ENCODE data around the gene METTL6.
"Not testable (repeated sequence)": the region's sequence is repeated elsewhere in the genome, so short reads cannot be mapped to it uniquely, and the experiment has no call there.

Gene METTL6

DNA sequence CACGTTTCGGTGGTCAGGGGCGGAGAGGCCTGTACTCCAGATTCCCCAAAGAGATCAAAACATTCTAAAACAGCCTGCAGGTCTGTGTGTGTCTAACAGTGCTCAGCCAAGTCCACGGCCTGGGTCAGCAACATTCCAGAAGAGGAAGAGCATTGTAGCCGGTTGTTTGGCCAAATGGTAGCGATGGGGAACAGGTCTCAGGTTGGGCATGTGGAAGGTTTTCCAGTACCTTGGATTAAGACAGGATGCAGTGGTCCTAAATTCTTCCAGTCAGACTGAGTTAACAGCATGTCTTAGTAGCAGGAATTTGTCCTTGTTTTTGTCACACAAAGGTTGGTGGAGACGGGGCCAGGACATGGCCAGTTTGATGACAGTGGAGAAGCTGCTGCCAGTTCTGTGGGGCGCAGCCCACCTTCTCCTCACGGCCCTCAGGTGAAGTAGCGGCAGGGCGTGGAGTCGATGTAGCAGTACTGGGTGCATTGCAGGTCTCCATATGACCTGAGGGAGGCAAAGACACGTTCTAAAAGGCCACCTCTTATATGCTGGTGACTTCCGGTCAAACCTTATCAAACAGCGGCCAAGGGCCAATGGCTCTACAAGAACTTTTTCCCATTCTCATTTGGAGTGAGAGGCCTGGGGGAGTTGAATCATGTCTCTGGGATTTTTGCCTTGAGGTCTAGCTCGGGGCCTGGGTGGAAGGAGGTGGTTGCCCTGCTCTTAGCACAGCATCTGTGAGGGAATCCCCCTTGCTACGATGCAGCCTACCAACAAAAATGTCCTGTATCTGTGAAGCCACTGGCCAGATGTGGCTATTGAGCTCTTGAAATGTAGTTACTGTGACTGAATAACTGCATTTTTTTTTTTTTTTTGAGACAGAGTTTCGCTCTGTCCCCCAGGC, 24.1 kb upstream of the METTL6 start:
- DNase-seq (ENCODE audit: low read depth in 2 of 2): no peak

GRCh38 chr3:15450438-15451215, 23.3 kb upstream of the METTL6 start:
- no peak for DNase-seq (ENCODE audit: low read depth in 2 of 2)

GRCh38 chr3:15449489-15450224, 22.3 kb upstream of the METTL6 start:
- DNase-seq (ENCODE audit: low read depth in 2 of 2): no peak

DNA sequence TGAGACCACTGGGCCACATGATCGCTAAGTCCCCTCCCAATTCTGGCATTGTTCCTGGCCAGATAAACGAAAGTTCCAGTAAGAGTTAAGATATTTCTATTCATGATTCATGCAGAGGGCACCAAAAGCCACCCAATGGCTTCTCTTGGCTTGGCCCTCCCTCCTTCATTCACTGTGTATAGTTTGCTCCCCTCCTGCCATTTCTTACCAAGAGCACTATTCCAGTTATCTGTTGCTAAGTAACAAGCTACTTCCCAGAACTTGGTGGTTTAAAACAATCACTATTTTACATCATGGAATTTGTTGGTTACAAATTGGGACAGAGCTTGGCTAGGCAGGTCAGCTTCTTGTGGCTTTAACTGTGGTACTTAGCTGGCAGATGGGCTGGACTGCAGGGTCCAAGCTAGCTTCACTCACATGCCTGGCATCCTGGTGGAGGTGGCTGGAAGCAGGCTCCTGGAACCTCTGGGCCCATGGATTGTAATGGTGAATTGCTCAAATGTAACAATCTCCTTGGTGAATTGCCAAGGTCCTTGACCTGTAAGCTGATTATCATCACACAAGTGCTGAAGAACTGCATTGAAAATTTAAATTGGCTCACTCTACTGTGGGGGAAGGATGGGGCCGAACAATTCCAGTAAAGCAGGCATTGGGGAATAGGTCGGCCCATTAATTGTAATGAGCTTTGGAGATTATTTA, 16.6 kb upstream of the METTL6 start:
- DNase-seq (ENCODE audit: low read depth in 2 of 2): no peak

- DNase-seq (ENCODE audit: low read depth in 2 of 2): no peak
Measured at GRCh38 chr3:15440891-15441290, 13.5 kb upstream of the METTL6 start.

DNA sequence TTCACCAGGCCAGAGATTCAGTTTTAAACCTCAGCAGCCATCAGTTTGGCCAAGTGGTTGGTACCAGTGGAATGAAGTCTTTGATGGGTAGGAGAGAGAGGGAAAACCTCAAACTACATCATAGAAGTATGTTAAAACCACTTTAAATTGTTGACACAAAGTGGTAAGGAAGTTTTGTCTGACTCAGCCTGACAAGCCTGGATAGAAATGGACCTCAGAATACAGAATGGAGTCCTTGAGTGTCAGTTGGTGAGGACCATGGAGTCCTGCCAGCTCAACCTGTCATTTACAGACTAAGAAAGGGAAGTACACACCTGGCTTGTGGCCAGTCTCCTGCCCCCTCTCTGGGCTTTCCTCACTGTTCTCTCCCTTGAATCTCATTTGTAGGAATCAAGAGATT, 12.1 kb upstream of the METTL6 start:
- no peak for DNase-seq (ENCODE audit: low read depth in 2 of 2)

GRCh38 chr3:15438983-15439382, 11.6 kb upstream of the METTL6 start:
- DNase-seq (ENCODE audit: low read depth in 2 of 2): no peak

DNA sequence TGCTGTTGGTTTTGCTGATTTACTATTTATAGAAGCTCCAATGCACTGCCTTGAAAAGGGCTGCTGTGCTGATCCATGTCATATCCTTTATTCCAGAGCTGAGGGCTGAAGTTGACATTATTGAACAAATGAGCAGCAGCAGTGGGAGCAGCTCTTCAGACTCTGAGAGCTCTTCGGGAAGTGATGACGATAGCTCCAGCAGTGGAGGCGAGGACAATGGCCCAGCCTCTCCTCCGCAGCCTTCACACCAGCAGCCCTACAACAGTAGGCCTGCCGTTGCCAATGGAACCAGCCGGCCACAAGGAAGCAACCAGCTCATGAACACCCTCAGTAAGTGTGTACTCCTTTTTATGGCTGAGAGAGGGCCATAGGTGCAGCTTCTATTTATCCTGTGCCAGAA, 8.9 kb upstream of the METTL6 start:
- no peak for DNase-seq (ENCODE audit: low read depth in 2 of 2)

DNA sequence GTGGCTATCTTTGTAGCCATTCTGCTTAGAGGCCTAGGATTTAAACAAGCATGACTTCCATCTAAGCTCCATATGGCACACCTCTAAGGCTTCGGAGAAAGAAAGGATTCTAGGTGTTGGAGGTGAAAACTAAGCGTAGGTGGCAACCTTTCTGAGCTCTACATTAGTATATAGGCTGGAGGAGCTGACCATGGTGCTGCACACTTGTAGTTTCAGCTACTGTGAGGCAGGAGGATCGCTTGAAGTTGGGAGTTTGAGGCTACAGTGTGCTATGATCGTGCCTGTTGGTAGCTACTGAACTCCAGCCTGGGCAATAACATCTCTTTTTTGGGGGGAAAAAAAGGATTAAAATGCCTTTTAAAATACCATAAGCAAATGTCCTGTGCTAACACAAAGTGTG, 7.4 kb upstream of the METTL6 start:
- no peak for DNase-seq (ENCODE audit: low read depth in 2 of 2)

DNA sequence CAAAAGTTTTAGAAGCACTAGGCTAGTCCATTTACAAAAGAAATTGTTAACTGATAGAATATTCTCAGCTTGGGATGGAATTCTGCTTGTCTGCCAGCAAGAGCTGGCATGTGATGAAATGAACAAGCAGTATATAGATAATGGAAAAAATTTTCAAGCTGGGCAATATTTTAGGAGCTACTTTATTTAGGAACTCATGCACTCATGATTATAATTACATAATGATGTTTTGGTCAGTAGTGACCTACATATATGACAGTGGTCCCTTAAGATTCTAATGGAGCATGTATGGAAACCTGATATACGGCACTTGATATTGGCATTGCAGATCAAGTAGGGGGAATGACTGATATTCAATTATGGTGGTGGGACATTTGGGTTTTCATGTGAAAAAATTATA, 6.2 kb upstream of the METTL6 start:
- no peak for DNase-seq (ENCODE audit: low read depth in 2 of 2)

DNA sequence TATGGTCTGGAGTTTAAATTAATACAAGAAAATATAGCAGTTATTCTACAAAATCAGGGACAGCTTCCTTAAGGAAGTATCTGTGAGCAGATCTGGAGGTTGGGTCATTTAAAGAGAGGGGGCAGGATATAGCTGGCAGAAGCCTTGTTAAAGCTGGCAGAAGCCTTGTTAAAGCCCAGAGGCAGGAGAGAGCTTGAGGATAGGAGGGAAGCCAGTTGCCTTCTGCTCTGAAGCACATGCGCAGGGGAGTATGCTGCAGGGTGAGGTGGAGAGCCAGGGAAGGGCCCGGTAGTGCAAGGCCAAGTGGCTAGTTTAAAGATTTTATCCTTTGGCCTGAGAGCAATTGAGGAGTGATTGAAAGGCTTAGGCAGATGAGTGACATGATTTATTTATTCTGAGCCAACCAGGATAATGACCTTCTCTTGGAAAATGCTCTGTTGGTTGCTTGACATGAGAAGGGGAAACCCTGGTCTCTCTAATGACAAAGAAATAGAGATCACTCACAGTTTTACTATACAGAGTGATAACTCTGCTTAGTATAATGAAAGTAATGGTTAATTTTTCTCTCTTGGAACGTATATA, 4.0 kb upstream of the METTL6 start:
- DNase-seq (ENCODE audit: low read depth in 2 of 2): no peak

GRCh38 chr3:15430624-15431023, 3.3 kb upstream of the METTL6 start:
- DNase-seq (ENCODE audit: low read depth in 2 of 2): no peak

- no peak for DNase-seq (ENCODE audit: low read depth in 2 of 2)
Measured at GRCh38 chr3:15429080-15429479, 1.7 kb upstream of the METTL6 start.

GRCh38 chr3:15428539-15428938, 1.2 kb upstream of the METTL6 start:
- no peak for DNase-seq (ENCODE audit: low read depth in 2 of 2)

- DNase-seq (ENCODE audit: low read depth in 2 of 2): no peak
Measured at GRCh38 chr3:15427981-15428380, 637 bp upstream of the METTL6 start.

DNA sequence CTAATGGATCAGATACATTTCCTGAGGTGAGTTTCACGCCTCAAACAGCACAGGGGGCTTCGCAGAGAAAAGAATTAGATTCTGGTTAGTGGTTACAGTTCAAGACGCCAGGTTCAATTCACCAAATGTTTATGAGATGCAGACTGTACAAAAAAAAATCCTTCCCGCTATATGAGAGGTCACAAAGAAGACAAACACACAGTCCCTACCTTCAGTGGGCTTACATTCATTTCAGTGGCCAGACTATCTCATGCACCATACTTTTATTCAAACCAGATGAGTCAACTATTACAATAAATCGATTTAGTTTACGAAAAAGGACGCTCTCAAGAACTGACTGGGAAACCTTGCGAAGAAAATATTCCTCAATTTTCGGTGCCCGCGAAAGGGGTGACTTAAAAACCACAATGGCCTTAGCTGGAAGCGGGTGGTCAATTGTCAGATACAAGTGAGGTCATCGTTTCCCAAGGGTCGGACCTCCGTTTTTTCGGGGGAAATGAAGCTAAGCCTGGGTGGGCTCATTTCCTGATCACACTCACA, 695 bp downstream of the METTL6 start:
- no peak for DNase-seq (ENCODE audit: low read depth in 2 of 2)

DNA sequence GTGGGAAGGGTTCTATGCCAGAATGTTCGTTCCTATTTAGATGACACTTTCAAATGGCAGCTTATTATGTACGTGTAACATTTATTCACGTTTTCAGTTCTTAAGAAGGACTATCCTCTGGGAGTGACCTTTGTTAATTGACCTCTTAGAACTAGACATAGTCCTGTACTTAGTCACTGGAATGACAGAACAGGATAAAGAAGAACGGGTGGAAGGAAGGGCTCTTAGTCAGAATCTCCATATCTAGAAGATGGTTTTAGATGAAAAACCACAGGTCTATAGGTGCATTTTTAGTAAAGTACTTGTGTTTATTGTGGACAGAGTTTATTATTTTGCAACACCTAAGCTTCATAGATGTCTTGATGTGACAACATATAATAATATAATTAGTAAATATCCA, 6.5 kb downstream of the METTL6 start:
- DNase-seq (ENCODE audit: low read depth in 2 of 2): no peak

GRCh38 chr3:15410966-15411365, 16.4 kb downstream of the METTL6 start:
- not testable (repeated sequence) for DNase-seq (ENCODE audit: low read depth in 2 of 2)

DNA sequence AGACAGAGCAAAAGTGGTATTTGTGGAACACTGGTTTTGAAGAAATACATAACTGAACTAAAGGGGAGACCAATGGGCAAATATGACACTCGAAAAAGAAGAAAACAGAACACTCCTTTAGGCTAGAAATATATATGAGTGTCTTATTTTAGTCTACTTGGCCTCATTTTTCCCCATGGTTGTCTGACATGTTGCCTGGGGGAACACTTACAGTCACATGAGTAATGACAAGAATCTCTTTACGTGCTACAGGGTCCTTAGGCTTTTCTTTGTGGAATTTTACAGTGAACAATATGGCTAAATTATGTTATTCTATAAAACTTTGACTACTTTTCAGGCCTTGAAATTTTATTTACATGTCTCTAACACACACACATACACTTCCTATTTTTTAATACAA, 17.6 kb downstream of the METTL6 start:
- no peak for DNase-seq (ENCODE audit: low read depth in 2 of 2)

DNA sequence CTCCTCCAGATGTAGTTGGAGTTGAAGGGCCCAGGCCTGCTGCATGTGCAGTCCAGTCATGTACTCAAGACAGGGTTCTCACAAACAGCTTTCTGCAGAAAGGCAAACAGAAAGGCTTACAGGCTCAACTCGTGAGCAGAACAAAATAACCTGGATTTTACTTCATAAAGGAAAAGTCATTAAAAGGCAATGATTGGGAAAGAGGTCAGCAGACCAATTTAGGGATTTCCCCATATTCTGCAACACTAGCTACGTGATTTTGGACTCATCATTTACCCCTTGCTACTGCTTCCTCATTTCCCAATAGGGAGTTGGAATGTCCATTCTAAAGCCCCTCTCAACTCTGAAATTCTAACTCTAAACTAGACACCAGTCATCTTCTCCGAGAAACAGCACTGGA, 18.1 kb downstream of the METTL6 start:
- no peak for DNase-seq (ENCODE audit: low read depth in 2 of 2)

DNA sequence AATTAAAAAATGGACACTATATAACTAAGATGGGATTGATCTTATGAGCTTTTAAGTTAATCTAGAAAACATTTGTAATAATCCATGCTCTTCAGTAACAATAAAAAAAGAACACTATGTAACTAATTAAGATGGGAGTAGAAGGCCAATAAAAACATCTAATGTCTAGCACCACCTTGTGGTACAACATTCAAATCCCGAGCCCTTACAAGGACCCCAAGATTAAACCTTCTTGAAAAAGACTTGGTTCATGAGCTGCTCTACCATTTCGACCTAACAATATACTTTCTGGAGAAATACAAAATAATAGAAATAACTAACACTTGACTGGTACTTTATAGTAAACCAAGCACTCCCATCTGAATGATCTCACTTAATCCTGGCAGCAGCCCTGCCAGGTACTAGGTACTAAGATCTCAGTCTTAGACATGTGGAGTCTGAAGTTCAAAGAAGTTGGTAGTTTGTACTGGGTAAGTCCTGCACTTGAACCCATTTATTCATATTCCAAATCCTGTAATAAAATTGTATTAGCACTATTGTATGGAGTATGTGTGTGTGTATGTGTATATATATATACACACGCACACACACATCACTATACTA, 21.8 kb downstream of the METTL6 start:
- no peak for DNase-seq (ENCODE audit: low read depth in 2 of 2)
